OCI-LY3 (cell line): ENCODE data around the gene CXXC1.

Source experiments
- H2AFZ ChIP-seq: fragments of 200-600, 300-600 bp; shearing (Covaris generic); 2 replicates; pipeline ENCODE4 v1.6.0; 2014; ENCODE audit warnings: antibody characterized with exemption, low read depth, low read length
- H3K27ac ChIP-seq: fragments of 200-600, 300-600 bp; sonication (generic); 2 replicates; pipeline ENCODE4 v1.5.1; 2014; ENCODE audit warnings: mild to moderate bottlenecking, low read length, moderate library complexity, mixed read lengths
- H3K27me3 ChIP-seq: fragments of 200-600, 300-600 bp; sonication (generic); 2 replicates; pipeline ENCODE4 v1.6.1; 2014; ENCODE audit warnings: low read depth, low read length, mixed read lengths
- H3K36me3 ChIP-seq: fragments of 200-600, 300-600 bp; sonication (generic); replicated peaks from 2 replicates; pipeline ENCODE3; 2014; ENCODE audit warnings: low read depth, low read length, mixed read lengths
- H3K4me1 ChIP-seq: fragments of 300-600, 200-600 bp; sonication (generic); 2 replicates; pipeline ENCODE4 v1.6.1; 2014; ENCODE audit warnings: low read length, mixed read lengths
- H3K4me2 ChIP-seq: fragments of 200-600, 300-600 bp; sonication (generic); 2 replicates; pipeline ENCODE4 v1.6.1; 2014; ENCODE audit warnings: low read length, mixed read lengths
- H3K4me3 ChIP-seq: fragments of 300-600, 200-600 bp; sonication (generic); 2 replicates; pipeline ENCODE4 v1.5.1; 2014; ENCODE audit warnings: antibody characterized with exemption, mild to moderate bottlenecking, low read length, moderate library complexity
- H3K79me2 ChIP-seq: fragments of 300-600, 200-600 bp; shearing (Covaris generic); 2 replicates; pipeline ENCODE4 v1.6.1; 2014; ENCODE audit warnings: mild to moderate bottlenecking, low read length, mixed read lengths
- H3K9ac ChIP-seq: fragments of 300-600, 200-600 bp; shearing (Covaris generic); 2 replicates; pipeline ENCODE4 v1.6.0; 2014; ENCODE audit warnings: mild to moderate bottlenecking, low read length, moderate library complexity
- H3K9me3 ChIP-seq: fragments of 200-600, 300-600 bp; shearing (Covaris generic); 2 replicates; pipeline ENCODE4 v1.6.1; 2014; ENCODE audit warnings: low read length, mixed read lengths; ENCODE audit not compliant: insufficient read depth
- H4K20me1 ChIP-seq: fragments of 200-600, 300-600 bp; sonication (generic); 2 replicates; pipeline ENCODE4 v1.6.1; 2016; ENCODE audit warnings: low read length, mixed read lengths; ENCODE audit not compliant: insufficient read depth
- CTCF ChIP-seq: fragments of 200-600, 300-600 bp; sonication (generic); IDR thresholded peaks from 2 replicates; pipeline ENCODE4 v1.5.1; 2014; ENCODE audit warnings: antibody characterized with exemption, low read length, low read depth
- EZH2phosphoT487 ChIP-seq: fragments of 200-600 bp; shearing (Covaris generic); IDR thresholded peaks from 2 replicates; pipeline ENCODE4 v1.6.1; 2018; ENCODE audit warnings: antibody characterized with exemption, mixed run types, low read depth

The CXXC1 gene

GRCh38 chr18:50306944-50307343, 19.5 kb upstream of the CXXC1 start:
- H2AFZ ChIP-seq = 0 out of 2 replicates have a peak overlapping the region, but pooled peaks have one; percentile 66
- H3K4me1 ChIP-seq = peaks cover 33% of the 10 kb centered on the region
- H3K27me3 ChIP-seq = peaks cover 12% of the 10 kb centered on the region
- TF ChIP-seq CTCF (no peak), EZH2phosphoT487 (no peak)
- H3K4me2 ChIP-seq = peak overlapping the region; percentile 86
- H3K9me3 ChIP-seq = peaks cover 10% of the 10 kb centered on the region; the same call in 1 of the 2 replicates
- peak overlapping the region; percentile 75 for H3K4me3 ChIP-seq
- no peak overlapping the region for H3K27ac ChIP-seq
- no peak overlapping the region for H3K9ac ChIP-seq
- H3K36me3 ChIP-seq = no peaks in the 10 kb centered on the region
- no peaks in the 10 kb centered on the region for H4K20me1 ChIP-seq
- no peaks in the 10 kb centered on the region for H3K79me2 ChIP-seq

GRCh38 chr18:50301074-50301473, 13.6 kb upstream of the CXXC1 start:
- no peak overlapping the region for H3K27ac ChIP-seq
- H3K9me3 ChIP-seq = peaks cover 10% of the 10 kb centered on the region; the same call in 1 of the 2 replicates
- H3K27me3 ChIP-seq = peaks cover 29% of the 10 kb centered on the region
- TF ChIP-seq EZH2phosphoT487 = no peak
- no peak for TF ChIP-seq CTCF
- no peak overlapping the region for H2AFZ ChIP-seq
- no peaks in the 10 kb centered on the region for H4K20me1 ChIP-seq
- no peak overlapping the region for H3K4me3 ChIP-seq
- H3K79me2 ChIP-seq = no peaks in the 10 kb centered on the region
- H3K4me1 ChIP-seq = peaks cover 11% of the 10 kb centered on the region
- H3K36me3 ChIP-seq = no peaks in the 10 kb centered on the region
- H3K9ac ChIP-seq = no peak overlapping the region
- no peak overlapping the region for H3K4me2 ChIP-seq

- Histone ChIP-seq H3K79me2 (no peaks in the 10 kb centered on the region), H3K9ac (no peak overlapping the region), H3K4me3 (no peak overlapping the region), H2AFZ (no peak overlapping the region), H3K4me1 (peaks cover 11% of the 10 kb centered on the region), H3K36me3 (no peaks in the 10 kb centered on the region), H4K20me1 (no peaks in the 10 kb centered on the region), H3K9me3 (0 out of 2 replicates have a peak, but pooled peaks cover 3% of the 10 kb centered on the region), H3K27ac (no peak overlapping the region), H3K4me2 (no peak overlapping the region), H3K27me3 (peaks cover 23% of the 10 kb centered on the region)
- TF ChIP-seq CTCF = no peak
- no peak for TF ChIP-seq EZH2phosphoT487
Measured at GRCh38 chr18:50299626-50300388, 12.3 kb upstream of the CXXC1 start.

- TF ChIP-seq EZH2phosphoT487 = no peak
- no peak for TF ChIP-seq CTCF
- Histone ChIP-seq H3K79me2 (no peaks in the 10 kb centered on the region), H3K36me3 (no peaks in the 10 kb centered on the region), H3K27me3 (peaks cover 17% of the 10 kb centered on the region), H3K4me1 (peaks cover 11% of the 10 kb centered on the region), H2AFZ (no peak overlapping the region), H4K20me1 (no peaks in the 10 kb centered on the region), H3K27ac (no peak overlapping the region), H3K4me3 (peak overlapping the region; percentile 73), H3K9me3 (no peaks in the 10 kb centered on the region), H3K4me2 (peak overlapping the region; percentile 87), H3K9ac (no peak overlapping the region)
Measured at GRCh38 chr18:50298443-50299284, 11.2 kb upstream of the CXXC1 start.
